RCC 7860 (cell line): ENCODE data around the gene PPP1R7.

Source experiments
- DNase-seq: peaks from one replicate; pipeline ENCODE4 v3.0.0-alpha.2; 2015; ENCODE audit warnings: low spot score
- FAIRE-seq: peaks from 2 replicates; lab custom pipeline; 2012; peaks lifted over from hg19 to GRCh38; lab: Jason Lieb, UNC

Gene PPP1R7

GRCh38 chr2:241224851-241225438, 74.7 kb downstream of the PPP1R7 start:
- DNase-seq (no peak), FAIRE-seq (no peak)

DNA sequence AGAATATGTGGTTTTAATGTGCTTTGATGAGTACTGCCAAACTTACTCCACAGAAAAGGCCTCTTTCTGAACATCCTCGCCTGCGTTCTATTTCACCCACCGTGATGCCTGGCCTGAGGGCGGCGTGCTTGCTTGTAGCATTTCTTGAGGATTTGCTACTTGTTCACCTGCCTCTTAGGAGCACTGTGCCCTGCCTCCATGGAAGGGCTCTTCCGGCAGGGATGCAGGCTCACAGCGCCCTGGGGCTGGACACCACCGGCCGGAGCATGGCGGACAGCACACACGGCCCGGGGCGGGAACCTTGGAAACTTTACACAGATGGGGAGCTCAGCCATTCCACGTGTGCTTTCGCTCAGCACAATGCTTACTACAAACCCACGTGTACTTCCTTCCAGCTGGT, 75.3 kb downstream of the PPP1R7 start:
- FAIRE-seq: no peak
- no peak for DNase-seq

- no peak for DNase-seq
- FAIRE-seq: no peak
Measured at GRCh38 chr2:241225983-241226382, 75.7 kb downstream of the PPP1R7 start.

GRCh38 chr2:241226723-241227572, 76.7 kb downstream of the PPP1R7 start:
- no peak for FAIRE-seq
- DNase-seq: no peak

GRCh38 chr2:241227594-241227993, 77.3 kb downstream of the PPP1R7 start:
- FAIRE-seq (no peak), DNase-seq (no peak)

DNA sequence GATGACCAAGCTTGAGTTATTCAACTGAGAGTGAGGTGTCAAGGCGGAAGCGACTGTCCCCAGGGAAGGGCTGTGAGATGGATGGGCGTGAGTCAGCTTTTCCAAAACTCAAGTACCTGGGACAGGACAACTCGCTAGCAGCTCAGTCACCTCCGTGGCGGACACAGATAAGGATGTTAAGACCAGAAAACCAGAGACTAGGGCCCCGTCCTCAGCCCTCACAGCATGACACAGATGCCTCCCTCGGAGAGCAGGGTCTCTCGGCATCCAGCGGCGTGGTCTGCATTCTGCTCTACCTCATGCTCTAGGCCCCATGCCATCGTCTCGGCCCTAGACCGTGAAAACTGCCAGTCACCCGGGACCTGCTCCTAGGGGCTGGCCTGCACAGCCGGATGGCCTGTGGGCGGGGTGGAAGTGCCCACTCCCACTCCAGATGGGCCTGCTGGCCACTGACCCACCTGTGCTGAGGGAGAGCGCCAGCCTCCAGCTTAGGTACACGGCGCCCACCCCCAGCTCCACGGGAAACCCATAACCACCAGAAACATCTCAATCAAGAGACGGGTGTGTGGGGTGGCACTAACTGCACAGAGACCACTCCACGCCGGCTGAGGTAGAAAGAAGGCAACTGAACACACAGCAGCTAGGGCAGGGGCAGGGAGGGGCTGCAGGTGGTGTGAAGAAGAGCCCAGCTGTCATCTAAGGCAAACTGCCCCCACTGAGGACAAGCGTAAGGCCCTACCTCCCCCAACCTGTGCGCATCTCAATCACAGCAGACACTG, 78.0 kb downstream of the PPP1R7 start:
- FAIRE-seq: no peak
- DNase-seq: no peak

DNA sequence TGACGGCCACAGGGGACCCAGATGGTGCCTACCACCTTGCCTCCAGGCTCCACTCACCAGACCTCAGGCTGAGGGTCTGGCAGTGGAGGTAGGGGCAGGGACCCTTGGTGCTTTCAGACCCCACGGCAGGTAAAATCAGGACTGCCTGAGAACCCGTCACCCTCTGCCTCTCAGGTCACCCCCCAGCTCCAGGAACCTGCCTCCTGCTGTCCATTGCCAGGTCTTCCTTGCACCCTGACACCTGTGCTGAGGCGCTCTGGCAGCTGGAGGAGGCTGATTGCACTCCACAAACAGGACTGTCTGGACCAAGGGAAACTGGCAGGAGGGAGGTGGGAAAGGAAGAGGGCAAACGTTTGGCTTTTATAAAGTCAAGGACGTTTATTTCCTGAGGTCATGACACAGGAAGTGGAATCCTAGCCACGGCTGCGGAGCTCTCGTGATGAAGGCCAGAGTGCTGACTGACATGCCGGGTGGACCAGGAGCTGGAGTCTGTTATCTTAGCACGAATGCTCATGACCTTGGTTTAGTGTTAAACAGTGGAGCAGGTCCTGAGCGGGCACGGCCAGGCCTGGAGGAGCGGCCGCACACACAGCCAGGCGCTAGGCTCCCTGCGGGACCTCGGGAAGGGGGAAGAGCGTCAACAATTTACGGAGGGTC, 78.7 kb downstream of the PPP1R7 start:
- FAIRE-seq (no peak), DNase-seq (no peak)

DNA sequence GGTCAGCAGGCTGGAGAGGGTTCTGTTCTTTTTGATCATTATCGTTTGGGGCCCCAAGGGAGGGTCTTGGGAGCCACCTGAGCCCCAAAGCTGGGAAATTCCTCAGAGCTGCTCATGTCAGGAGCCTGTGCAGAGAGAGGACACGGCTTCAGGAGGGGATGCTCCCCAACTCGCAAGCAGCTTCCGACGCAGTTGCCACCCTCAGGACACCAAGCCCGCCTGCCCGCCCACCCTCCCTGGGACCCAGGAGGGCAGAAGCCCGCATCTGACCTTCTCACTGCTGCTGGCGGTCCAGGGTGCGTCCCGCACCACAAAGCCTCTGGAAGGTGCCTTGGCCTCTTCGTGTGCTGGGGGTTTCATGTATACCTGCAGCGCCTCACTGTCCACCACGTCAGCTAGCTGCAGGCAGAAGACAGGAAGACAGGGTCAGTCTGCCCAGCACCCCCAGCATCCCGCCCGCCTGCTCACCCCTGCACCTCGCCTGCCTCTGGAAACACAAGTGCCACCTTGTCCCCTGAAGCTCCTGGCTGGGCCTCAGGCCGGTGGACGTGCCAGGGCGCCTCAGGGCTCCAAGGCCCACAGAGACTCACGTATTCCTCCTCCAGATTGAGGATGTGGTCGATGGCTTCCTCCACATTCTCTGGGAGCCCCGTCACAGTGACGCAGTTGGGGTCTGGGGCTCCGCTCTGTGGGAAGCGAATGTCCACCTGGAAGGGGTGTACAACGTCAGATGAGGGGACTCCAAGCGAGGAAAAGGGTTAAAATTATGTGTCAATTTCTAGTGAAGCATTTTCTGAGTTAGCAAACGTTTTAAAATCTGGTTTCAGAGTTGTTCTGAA, 79.5 kb downstream of the PPP1R7 start:
- DNase-seq (no peak), FAIRE-seq (no peak)

DNA sequence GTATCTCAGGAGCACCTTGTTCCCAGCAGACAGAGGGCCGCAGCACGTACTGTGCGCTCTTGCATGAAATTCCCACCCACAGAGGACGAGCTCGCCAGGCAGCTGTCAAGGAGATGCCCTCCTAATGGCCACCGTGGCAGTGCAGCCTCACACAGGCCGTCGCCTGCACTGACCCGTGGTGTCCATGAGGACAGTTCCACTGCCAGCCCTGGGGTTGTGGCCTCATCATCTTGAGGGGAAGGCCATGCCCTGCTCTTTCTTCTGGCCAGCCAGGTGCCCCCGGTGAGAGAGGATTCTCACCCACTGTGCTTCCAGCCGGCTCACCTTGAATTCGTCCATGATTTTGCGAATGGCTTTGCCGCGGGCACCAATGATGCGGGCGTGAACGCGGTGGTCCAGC, 80.2 kb downstream of the PPP1R7 start:
- DNase-seq (no peak), FAIRE-seq (no peak)

- DNase-seq (no peak), FAIRE-seq (no peak)
Measured at GRCh38 chr2:241232736-241233575, 82.7 kb downstream of the PPP1R7 start.
